Skeletal muscle satellite cell (primary cell): Measurements from ENCODE around the gene SH3RF1.

Source experiments
- H3K27me3 ChIP-seq: 2 replicates; pipeline ENCODE4 v1.7.0; 2013; ENCODE audit warnings: low read length; ENCODE audit not compliant: control insufficient read depth, insufficient read depth
- H3K36me3 ChIP-seq: 2 replicates; pipeline ENCODE4 v1.7.0; 2013; ENCODE audit warnings: mild to moderate bottlenecking, control low read depth, low read length; ENCODE audit not compliant: insufficient read depth
- H3K4me1 ChIP-seq: 2 replicates; pipeline ENCODE4 v1.7.0; 2013; ENCODE audit warnings: low read length; ENCODE audit not compliant: control insufficient read depth, insufficient read depth
- H3K4me2 ChIP-seq: 2 replicates; pipeline ENCODE4 v1.7.0; 2013; ENCODE audit warnings: mild to moderate bottlenecking, low read length
- H3K4me3 ChIP-seq: 2 replicates; pipeline ENCODE4 v1.7.0; 2013; ENCODE audit warnings: low read length
- H3K9ac ChIP-seq: 2 replicates; pipeline ENCODE4 v1.7.0; 2013; ENCODE audit warnings: mild to moderate bottlenecking, low read depth, low read length, moderate library complexity
- H3K9me3 ChIP-seq: replicated peaks from 2 replicates; pipeline ENCODE4 v1.7.0; 2013; ENCODE audit warnings: mild to moderate bottlenecking, control low read depth, low read length

SH3RF1 gene

DNA sequence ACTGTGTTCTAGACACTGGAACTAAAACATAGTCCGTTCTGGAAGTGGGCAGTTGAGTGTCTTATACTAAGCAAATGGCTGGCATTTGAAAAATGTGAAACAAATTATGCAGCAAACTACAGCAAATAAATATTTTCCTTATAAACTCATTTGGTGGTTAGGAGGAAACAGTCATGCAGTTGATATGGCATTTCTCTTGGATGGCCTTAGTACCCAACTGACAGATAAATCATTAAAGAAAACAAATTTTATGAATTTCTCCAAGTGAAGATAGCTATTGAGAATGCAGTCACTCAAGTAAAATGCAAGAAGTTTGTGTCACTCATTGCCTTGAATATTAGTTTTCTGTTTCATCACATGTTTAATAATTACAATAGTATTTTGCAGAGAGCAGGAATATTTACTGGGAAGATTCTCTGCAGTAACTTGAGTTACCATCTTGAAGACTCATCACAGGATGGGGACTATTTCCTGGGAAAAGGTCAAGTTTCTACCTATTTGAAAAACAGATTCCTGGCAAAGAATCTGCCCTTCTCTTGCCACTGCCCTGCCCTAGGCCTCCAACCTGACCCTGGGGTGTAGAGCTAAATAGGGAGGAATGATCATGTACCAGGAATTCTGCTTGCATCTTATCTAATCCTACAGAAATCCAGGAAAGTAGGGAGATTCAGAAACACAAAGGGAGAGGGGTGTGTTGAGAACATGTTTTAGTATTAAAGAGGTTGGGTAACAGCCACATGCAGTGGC lies 105.9 kb downstream of the SH3RF1 start:
- Histone ChIP-seq H3K4me1 (peaks cover 66% of the 10 kb centered on the region), H3K36me3 (no peaks in the 10 kb centered on the region), H3K9me3 (no peaks in the 10 kb centered on the region), H3K9ac (peak overlapping the region; percentile 69), H3K4me2 (peak overlapping the region; percentile 60), H3K4me3 (peak overlapping the region; percentile 4), H3K27me3 (no peaks in the 10 kb centered on the region)

DNA sequence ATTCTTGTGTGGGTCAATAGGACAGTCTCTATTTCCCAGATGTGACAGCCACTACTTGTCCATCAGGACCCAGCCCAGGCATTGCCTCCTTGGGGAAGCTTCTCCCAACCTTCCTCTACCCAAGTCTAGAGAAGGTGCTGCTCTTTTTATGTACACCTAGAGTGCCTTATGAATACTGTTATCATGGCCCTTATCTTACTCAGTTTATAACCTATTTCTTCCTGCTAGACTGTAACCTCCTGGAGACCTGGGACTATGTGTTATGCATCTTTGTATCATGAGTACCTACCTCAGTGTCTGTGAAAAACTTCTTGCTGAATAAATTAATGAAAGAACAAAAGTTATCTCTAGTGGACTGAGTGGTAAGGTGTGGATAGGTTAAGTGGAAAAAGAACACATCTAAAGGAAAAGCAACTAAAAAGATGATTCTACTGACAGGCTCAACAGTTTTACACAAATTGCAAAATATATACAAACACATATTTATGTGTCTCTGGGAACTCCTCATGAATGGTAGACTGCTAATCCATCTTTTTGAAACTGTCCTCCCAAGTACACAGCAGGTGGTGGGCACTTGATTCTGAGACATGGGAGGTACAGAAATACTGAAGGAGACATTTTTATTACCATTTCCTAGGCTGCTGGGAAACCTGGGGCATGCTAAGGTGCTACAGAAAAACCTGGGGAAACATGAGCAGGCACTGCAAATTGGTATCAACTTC lies 106.6 kb downstream of the SH3RF1 start:
- H3K27me3 ChIP-seq: no peaks in the 10 kb centered on the region

DNA sequence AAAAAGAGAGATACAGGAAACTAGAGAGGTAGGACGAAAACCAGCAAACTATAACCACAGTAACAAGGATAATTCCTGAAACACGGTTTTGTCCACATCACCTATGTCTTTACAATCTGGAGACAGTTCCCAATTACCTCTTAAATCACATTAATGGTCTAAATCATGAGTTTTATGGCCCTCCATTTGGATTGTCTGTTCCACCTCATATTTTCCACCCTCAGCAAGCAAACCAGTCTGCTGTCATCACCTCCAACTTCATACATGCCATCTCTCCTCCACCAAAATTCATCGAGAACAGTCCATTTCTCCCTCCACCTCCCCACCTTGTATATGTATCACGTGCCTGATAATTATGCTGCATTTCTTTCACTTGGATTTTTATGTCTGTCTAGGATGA lies 107.3 kb downstream of the SH3RF1 start:
- H3K4me3 ChIP-seq: no peak overlapping the region
- peaks cover 75% of the 10 kb centered on the region for H3K4me1 ChIP-seq
- H3K9ac ChIP-seq: peak overlapping the region; percentile 69
- no peaks in the 10 kb centered on the region for H3K27me3 ChIP-seq
- H3K9me3 ChIP-seq: no peaks in the 10 kb centered on the region
- no peak overlapping the region for H3K4me2 ChIP-seq
- H3K36me3 ChIP-seq: no peaks in the 10 kb centered on the region

More for the DNA sequence above, 106.6 kb downstream of the SH3RF1 start:
- Histone ChIP-seq H3K4me3 (no peak overlapping the region), H3K36me3 (no peaks in the 10 kb centered on the region), H3K4me2 (peak overlapping the region; percentile 53), H3K9me3 (no peaks in the 10 kb centered on the region), H3K9ac (peak overlapping the region; percentile 69), H3K4me1 (peaks cover 73% of the 10 kb centered on the region)

DNA sequence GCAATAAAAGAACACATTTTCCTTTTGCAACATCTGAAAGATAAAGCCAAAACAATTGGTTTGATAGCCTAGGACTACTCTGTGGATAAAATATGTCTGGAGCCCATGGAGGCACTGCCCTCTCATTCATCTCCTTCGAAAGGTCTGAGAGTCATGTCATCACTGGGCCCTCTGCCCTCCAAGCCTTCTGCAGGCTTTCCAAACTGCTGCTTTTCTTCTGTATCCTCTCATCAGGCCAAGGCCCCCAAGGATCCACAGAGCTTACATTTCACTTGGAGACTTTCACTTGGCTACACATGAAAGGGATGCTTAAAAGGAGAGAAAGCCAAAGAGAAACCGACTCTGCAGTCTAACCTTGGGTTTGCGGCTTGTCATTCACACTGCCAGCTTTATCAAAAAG lies 109.9 kb downstream of the SH3RF1 start:
- Histone ChIP-seq H3K9ac (peak overlapping the region; percentile 50), H3K4me3 (no peak overlapping the region), H3K36me3 (peaks cover 9% of the 10 kb centered on the region), H3K9me3 (no peaks in the 10 kb centered on the region), H3K4me2 (peak overlapping the region; percentile 61), H3K4me1 (peaks cover 69% of the 10 kb centered on the region), H3K27me3 (no peaks in the 10 kb centered on the region)

DNA sequence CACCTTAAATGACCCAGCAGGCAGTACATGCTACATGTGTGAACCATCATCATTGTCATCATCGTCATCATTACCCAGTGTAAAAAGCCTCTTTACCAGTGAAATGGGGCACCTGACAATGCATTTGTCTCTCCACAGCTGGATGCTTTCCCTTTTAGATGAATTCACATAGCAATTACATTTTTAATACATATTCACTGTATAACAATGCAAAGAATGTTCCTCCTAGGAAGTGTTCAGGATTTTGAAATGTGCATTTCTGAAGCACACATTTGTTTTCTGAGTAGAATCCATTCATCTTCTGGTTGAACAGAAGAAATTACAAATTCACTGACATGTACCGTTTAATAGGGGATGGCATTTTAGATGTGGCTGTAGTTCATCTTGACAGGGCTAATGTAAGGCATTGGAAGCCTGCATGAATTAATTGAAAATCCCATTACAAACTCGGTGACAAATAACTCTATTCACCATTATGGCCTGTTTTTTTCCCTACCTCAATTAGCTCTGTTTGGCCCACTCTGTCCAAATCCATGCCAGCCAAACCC lies 111.1 kb downstream of the SH3RF1 start:
- Histone ChIP-seq H3K4me3 (peak overlapping the region; percentile 3), H3K4me1 (peaks cover 57% of the 10 kb centered on the region), H3K4me2 (peak overlapping the region; percentile 61), H3K36me3 (peaks cover 20% of the 10 kb centered on the region), H3K9me3 (no peaks in the 10 kb centered on the region), H3K27me3 (no peaks in the 10 kb centered on the region), H3K9ac (peak overlapping the region; percentile 66)

DNA sequence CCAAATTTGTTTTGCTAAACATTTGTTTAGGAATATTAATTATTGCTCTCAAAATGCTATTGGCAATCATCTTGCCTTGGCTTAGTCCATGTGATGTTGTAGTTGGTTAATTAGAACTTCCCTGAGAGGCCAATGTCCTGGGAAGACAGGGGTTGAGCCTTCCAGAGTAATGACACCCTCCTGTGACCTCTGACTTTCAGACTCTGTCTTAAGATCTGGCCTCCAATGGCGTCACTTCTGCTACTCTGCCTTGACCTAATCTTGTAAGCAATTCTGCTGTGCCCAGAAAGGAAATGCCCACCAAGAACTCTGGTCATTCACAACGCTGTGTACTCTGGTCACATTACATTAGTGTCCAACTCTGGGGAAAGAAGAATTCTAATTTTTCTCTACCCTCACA lies 111.9 kb downstream of the SH3RF1 start:
- Histone ChIP-seq H3K27me3 (no peaks in the 10 kb centered on the region), H3K4me2 (peak overlapping the region; percentile 55), H3K9ac (peak overlapping the region; percentile 66), H3K4me3 (no peak overlapping the region), H3K36me3 (peaks cover 28% of the 10 kb centered on the region), H3K9me3 (no peaks in the 10 kb centered on the region), H3K4me1 (peaks cover 58% of the 10 kb centered on the region)

DNA sequence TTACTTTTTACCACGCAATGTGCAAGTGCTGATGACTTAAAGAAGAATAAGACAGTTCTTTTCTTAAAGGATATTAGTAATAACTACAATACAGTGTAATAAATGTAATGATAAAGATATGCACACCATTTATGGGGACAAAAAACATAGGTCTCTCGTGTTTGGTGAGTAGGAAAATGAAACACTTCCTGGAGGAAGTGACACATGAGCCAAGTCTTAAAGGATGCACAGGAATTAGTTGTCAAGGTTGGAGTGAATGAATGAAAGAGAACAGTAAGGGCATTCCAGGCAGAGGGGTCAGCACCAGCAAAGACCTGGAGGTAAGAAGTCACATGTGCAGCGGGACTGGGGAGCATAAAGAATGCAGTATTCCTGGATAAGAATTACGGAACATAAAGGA lies 112.7 kb downstream of the SH3RF1 start:
- no peaks in the 10 kb centered on the region for H3K9me3 ChIP-seq
- no peak overlapping the region for H3K4me3 ChIP-seq
- H3K9ac ChIP-seq: no peak overlapping the region
- peaks cover 35% of the 10 kb centered on the region for H3K36me3 ChIP-seq
- H3K4me1 ChIP-seq: peaks cover 59% of the 10 kb centered on the region
- no peak overlapping the region for H3K4me2 ChIP-seq
- no peaks in the 10 kb centered on the region for H3K27me3 ChIP-seq

DNA sequence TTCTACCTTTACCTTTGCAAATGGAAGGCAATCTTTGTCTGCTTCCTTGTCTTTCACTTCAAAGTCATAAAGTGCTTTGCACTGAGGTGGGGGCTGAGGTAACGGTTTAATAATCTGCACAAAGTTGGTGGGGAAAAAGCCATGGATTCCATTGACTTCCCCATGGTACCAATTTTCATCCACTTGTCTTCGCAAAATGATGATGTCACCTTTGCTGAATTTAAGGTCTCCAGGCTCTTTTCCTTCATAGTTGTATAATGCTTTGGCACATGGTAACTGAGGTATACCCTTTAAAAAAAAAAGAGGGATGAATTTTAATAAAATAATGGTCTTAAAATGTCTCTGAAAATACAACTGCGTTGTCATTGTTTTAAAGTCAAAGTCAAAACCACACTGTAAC lies 114.4 kb downstream of the SH3RF1 start:
- peaks cover 41% of the 10 kb centered on the region for H3K36me3 ChIP-seq
- no peaks in the 10 kb centered on the region for H3K9me3 ChIP-seq
- no peak overlapping the region for H3K4me3 ChIP-seq
- no peaks in the 10 kb centered on the region for H3K27me3 ChIP-seq
- no peak overlapping the region for H3K4me2 ChIP-seq
- H3K4me1 ChIP-seq: peaks cover 64% of the 10 kb centered on the region
- no peak overlapping the region for H3K9ac ChIP-seq

DNA sequence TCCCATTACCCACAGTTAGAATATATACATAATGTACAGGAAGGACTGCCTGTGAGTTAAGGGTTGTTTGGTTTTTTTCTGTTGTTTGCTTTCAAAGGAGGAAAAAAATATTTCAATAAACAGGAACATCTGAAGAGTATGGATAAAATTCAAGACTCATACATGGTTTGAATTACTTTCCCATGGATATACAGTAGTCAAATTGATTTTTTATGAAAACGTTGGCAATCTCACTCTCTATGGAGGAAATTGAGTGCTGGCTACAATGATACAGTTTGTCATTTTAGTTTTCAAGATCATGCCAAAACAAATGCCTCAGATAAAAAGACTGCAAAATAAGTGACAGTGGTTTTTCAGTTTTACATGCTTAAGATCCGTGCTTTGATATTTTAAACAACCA lies 116.6 kb downstream of the SH3RF1 start:
- no peak overlapping the region for H3K9ac ChIP-seq
- H3K27me3 ChIP-seq: no peaks in the 10 kb centered on the region
- H3K4me2 ChIP-seq: no peak overlapping the region
- no peak overlapping the region for H3K4me3 ChIP-seq
- H3K9me3 ChIP-seq: no peaks in the 10 kb centered on the region
- peaks cover 58% of the 10 kb centered on the region for H3K4me1 ChIP-seq
- H3K36me3 ChIP-seq: peaks cover 57% of the 10 kb centered on the region

DNA sequence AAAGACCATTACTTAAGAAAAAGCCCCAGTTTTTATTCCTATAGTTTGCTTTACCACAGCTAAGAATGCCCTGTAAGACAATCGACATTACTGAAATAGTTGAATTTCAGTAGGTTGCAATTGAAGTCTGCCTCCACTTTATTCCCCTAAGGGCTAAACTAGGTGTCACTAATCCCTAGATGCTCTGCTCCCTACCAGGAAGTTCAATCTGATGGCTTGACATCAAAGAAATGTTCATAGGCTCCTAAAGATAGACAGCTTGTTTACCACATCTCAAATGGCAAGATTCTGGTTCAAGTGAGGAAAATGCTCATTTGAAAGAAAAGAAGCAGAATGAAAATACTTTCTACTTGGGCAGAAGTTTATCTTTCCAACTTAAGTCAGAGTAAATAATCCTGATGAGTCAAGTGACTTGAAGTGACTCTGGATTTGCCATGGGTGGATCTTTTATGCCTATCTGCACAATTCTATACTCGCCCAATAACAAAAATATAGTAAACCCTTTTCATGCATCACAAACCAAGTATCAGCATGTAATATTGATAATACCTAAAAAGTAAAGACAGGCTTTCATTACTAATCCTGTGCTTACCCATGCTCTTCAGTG lies 117.2 kb downstream of the SH3RF1 start:
- H3K27me3 ChIP-seq: no peaks in the 10 kb centered on the region
- H3K9me3 ChIP-seq: no peaks in the 10 kb centered on the region
- no peak overlapping the region for H3K4me2 ChIP-seq
- H3K9ac ChIP-seq: no peak overlapping the region
- H3K36me3 ChIP-seq: peaks cover 62% of the 10 kb centered on the region
- peaks cover 58% of the 10 kb centered on the region for H3K4me1 ChIP-seq
- no peak overlapping the region for H3K4me3 ChIP-seq

DNA sequence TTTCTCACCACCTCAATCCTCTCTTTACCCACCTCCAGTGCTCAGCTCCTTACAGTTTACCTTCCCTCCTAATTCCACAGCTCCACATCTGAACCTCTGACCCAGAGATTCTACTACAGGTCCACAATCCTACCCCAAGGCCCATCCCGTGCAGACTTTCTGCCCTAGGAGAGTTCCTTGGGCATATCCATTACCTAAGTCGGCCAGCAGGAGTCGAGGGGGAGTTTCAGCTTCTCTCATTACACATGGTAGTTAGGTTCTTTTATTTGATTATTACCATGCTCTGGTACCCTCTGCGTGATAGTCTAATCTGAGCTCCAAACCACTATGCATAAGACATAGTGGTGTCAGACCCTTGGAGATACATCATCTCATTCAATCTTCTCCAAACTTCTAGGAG lies 117.9 kb downstream of the SH3RF1 start:
- Histone ChIP-seq H3K9me3 (no peaks in the 10 kb centered on the region), H3K4me2 (no peak overlapping the region), H3K4me3 (no peak overlapping the region), H3K4me1 (peaks cover 58% of the 10 kb centered on the region), H3K9ac (no peak overlapping the region), H3K36me3 (peaks cover 65% of the 10 kb centered on the region), H3K27me3 (no peaks in the 10 kb centered on the region)
